Naive thymus-derived CD4-positive, alpha-beta T cell (primary cell): Measurements from ENCODE around the gene TMEM120B. TPM values are rescaled to one million over a fixed set of nuclear protein-coding genes. Genes with fewer than 3 reads are reported as not detected.
A peak's percentile ranks its signal among the peaks of the same experiment; 100 is the strongest.
"Not testable (repeated sequence)": the region's sequence is repeated elsewhere in the genome, so short reads cannot be mapped to it uniquely, and the experiment has no call there.

Experiments used
- ATAC-seq: fragments of 150-1000 bp; cut with Tn5 transposase; 2 replicates; pipeline ENCODE4 v1.10.0; 2021; ENCODE audit warnings: mild to moderate bottlenecking, moderate library complexity
- CTCF ChIA-PET: fragments of 350-600 bp; sonication (Branson Sonifier 250); formaldehyde crosslinking; loops from one replicate; lab custom pipeline; 2021; ENCODE audit warnings: antibody characterized with exemption; lab: Charles Lee
- POLR2A ChIA-PET: fragments of 350-600 bp; sonication (Branson Sonifier 250); formaldehyde crosslinking; loops from one replicate; lab custom pipeline; 2021; ENCODE audit warnings: antibody characterized with exemption, inconsistent platforms; lab: Charles Lee
- DNase-seq, 9 donors: peaks; one replicate each; pipeline versions ENCODE4 v3.0.0 to v3.0.0-alpha.2; 2020 to 2022; ENCODE audit warnings: mixed read lengths in 1 of 9
- H3K27ac ChIP-seq: one replicate; pipeline ENCODE4 v1.7.0; 2013; ENCODE audit warnings: mild to moderate bottlenecking, low read depth, low read length, moderate library complexity
- H3K27me3 ChIP-seq, 2 donors: one replicate each; pipeline ENCODE4 v1.7.0; 2013; ENCODE audit warnings: low read length in 2 of 2, mild to moderate bottlenecking in 2 of 2, moderate library complexity in 2 of 2; ENCODE audit not compliant: control insufficient read depth in 2 of 2, insufficient read depth in 2 of 2
- H3K36me3 ChIP-seq, 3 experiments: 1 replicate in 2 of 3; 2 replicates in 1 of 3; pipeline ENCODE4 v1.7.0; 2013; ENCODE audit warnings: low read length in 3 of 3, mild to moderate bottlenecking in 3 of 3, moderate library complexity in 1 of 3; ENCODE audit not compliant: insufficient read depth in 3 of 3, control insufficient read depth in 2 of 3
- H3K4me1 ChIP-seq, 2 donors: one replicate each; pipeline ENCODE4 v1.7.0; 2013; ENCODE audit warnings: low read length in 2 of 2, mild to moderate bottlenecking in 2 of 2, moderate library complexity in 1 of 2; ENCODE audit not compliant: control insufficient read depth in 2 of 2, insufficient read depth in 2 of 2
- H3K4me3 ChIP-seq: 2 replicates; pipeline ENCODE4 v1.7.0; 2013; ENCODE audit warnings: mild to moderate bottlenecking, low read length
- H3K9me3 ChIP-seq, 3 experiments: 1 replicate in 2 of 3; 2 replicates in 1 of 3; pipeline ENCODE4 v1.7.0; 2013; ENCODE audit warnings: low read length in 3 of 3; ENCODE audit not compliant: control insufficient read depth in 2 of 3
- H3K27ac Mint-ChIP-seq, 9 donors: one replicate each; pipeline ENCODE4 v1.8.0; 2020 to 2022; ENCODE audit warnings: mixed read lengths in 9 of 9, mild to moderate bottlenecking in 8 of 9, moderate library complexity in 5 of 9, inconsistent platforms in 2 of 9
- H3K27me3 Mint-ChIP-seq, 5 donors: one replicate each; pipeline ENCODE4 v1.8.0; 2021 to 2022; ENCODE audit warnings: mixed read lengths in 5 of 5, mild to moderate bottlenecking in 1 of 5
- H3K36me3 Mint-ChIP-seq, 5 donors: one replicate each; pipeline ENCODE4 v1.8.0; 2020 to 2022; ENCODE audit warnings: mixed read lengths in 5 of 5, mild to moderate bottlenecking in 3 of 5, inconsistent platforms in 1 of 5
- H3K4me1 Mint-ChIP-seq, 7 donors: one replicate each; pipeline ENCODE4 v1.8.0; 2020 to 2022; ENCODE audit warnings: mixed read lengths in 7 of 7, mild to moderate bottlenecking in 3 of 7, inconsistent platforms in 1 of 7
- H3K4me3 Mint-ChIP-seq, 10 donors: one replicate each; pipeline ENCODE4 v1.8.0; 2020 to 2022; ENCODE audit warnings: mild to moderate bottlenecking in 10 of 10, mixed read lengths in 10 of 10, moderate library complexity in 6 of 10, inconsistent platforms in 2 of 10
- H3K9me3 Mint-ChIP-seq, 11 donors: one replicate each; pipeline ENCODE4 v1.8.0; 2020 to 2022; ENCODE audit warnings: mixed read lengths in 11 of 11, mild to moderate bottlenecking in 4 of 11, inconsistent platforms in 1 of 11, moderate library complexity in 1 of 11
- intact Hi-C, 2 donors: fragments of 100-400 bp; cut with micrococcal nuclease; formaldehyde crosslinking; loops; one replicate each; pipeline ENCODE4 v1.15.1; 2023
- polyA plus RNA-seq, 2 donors: library from polyadenylated mRNA; unstranded; fragments of 300-500 nt; fragmentation: Illumina TruSeq; gene quantifications; one replicate each; pipeline ENCODE4 v1.2.3, GENCODE V29; 2021
- total RNA-seq, 6 experiments: library from RNA in 5 of 6; stranded (reverse) in 5 of 6; gene quantifications; 1 replicate in 5 of 6; 2 replicates in 1 of 6; pipeline ENCODE4 v1.2.3 and lab custom pipeline; 2021 to 2026

Gene TMEM120B
- total and polyA plus RNA-seq, 7 experiments from 2014 or later: 1.3 to 14.3 (median 8.9) TPM

DNA sequence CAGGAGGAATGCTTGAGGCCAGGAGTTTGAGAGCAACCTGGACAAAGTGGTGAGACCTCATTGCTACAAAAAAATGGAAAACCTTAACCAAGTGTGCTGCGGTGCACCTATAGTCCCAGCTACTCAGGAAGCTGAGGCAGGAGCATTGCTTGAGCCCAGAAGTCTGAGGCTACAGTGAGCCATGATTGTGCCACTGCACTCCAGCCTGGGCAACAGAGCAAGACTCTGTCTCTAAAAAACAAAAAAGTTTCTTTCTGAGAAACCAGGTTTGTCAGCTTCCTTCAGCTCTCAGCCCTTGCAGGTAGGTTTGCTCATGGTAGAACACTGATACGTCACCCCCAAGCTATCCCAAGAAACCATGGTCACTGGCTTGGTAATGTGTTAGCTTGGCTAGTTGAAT, 23.1 kb upstream of the TMEM120B start:
- H3K4me3 Mint-ChIP-seq: no peak overlapping the region
- H3K27me3 ChIP-seq: no peaks in the 10 kb centered on the region
- ChIA-PET POLR2A (interaction anchor here (1.5 kb wide), 1 partner anchor 97 kb away, joined by 4 read pairs; no protein-coding TSS in a partner anchor), CTCF (interaction anchor here (0.7 to 1.9 kb wide), 4 partner anchors 12 to 123 kb away, joined by 3 to 6 read pairs (median 4); partner anchors contain the start of gene RHOF)
- H3K9me3 Mint-ChIP-seq: peaks cover 0 to 2% (median 0%) of the 10 kb centered on the region in 11 donors
- H3K4me1 Mint-ChIP-seq: peaks cover 0 to 16% (median 10%) of the 10 kb centered on the region in 7 donors
- H3K4me1 ChIP-seq: peaks cover 0 to 4% of the 10 kb centered on the region in 2 donors
- ATAC-seq (no peak), DNase-seq (no peak)
- intact Hi-C loops: loop anchor here in 1 of 2 donors (5.0 kb wide), 1 partner anchor 198 kb away; the partner anchor contains the start of gene PSMD9
- peak overlapping the region in 5 of 9 donors; percentile 8 to 36 (median 21) for H3K27ac Mint-ChIP-seq
- H3K27me3 Mint-ChIP-seq: peaks cover 0 to 6% (median 0%) of the 10 kb centered on the region in 5 donors
- H3K27ac ChIP-seq: no peak overlapping the region
- H3K9me3 ChIP-seq: no peaks in the 10 kb centered on the region
- no peaks in the 10 kb centered on the region for H3K36me3 ChIP-seq
- H3K4me3 ChIP-seq: no peak overlapping the region
- no peaks in the 10 kb centered on the region for H3K36me3 Mint-ChIP-seq

DNA sequence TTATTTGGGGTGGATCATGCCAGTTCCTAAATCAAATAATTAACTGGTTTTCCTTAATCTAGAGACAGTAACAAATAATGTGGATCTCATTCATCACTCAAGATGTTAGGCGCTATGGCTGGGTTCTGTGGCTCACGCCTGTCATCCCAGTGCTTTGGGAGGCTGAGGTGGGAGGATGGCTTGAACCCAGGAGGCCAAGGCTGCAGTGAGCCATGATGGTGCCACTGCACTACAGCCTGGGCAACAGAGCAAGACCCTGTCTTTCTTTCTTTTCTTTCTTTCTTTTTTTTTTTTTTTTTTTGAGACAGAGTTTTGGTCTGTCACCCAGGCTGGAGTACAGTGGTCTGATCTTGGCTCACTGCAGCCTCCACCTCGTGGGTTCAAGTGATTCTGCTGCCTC, 19.8 kb upstream of the TMEM120B start:
- H3K36me3 ChIP-seq, DNase-seq, POLR2A ChIA-PET, H3K9me3 ChIP-seq, H3K4me1 ChIP-seq, ATAC-seq, H3K36me3 Mint-ChIP-seq, intact Hi-C loops, H3K27me3 ChIP-seq, H3K27ac ChIP-seq, H3K9me3 Mint-ChIP-seq, H3K4me3 ChIP-seq, H3K27me3 Mint-ChIP-seq, H3K27ac Mint-ChIP-seq, H3K4me3 Mint-ChIP-seq: not testable (repeated sequence)
- CTCF ChIA-PET: interaction anchor here (7.0 kb wide), 1 partner anchor 103 kb away, joined by 57 read pairs; the partner anchor contains the start of gene RHOF
- H3K4me1 Mint-ChIP-seq: peaks cover 0 to 14% (median 0%) of the 10 kb centered on the region in 7 donors

DNA sequence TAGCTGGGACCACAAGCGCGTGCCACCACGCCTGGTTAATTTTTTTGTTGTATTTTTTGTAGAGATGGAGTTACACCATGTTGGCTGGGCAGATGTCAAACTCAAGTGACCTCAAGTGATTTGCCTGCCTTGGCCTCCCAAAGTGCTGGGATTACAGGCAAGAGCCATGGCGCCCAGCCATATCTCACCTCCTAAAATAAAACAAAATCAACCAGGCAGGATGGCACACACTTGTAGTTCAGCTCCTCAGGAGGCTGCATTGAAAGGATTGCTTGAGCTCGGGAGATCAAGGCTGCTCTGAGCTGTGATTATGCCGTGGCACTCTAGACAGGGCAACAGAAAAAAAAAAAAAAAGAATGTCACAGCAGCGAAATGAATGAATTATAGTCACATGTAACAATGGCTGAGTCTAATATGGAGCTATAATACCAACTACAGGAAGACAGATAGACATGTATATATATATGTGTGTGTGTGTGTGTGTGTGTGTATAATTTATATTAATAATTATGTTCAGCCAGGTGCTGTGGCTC, 19.3 kb upstream of the TMEM120B start:
- Mint-ChIP-seq H3K27ac (no peak overlapping the region), H3K4me1 (peaks cover 0 to 14% (median 0%) of the 10 kb centered on the region in 7 donors), H3K9me3 (no peaks in the 10 kb centered on the region), H3K27me3 (peaks cover 0 to 4% (median 0%) of the 10 kb centered on the region in 5 donors), H3K4me3 (no peak overlapping the region), H3K36me3 (no peaks in the 10 kb centered on the region)
- POLR2A ChIA-PET: interaction anchor here (1.6 kb wide), 1 partner anchor 101 kb away, joined by 5 read pairs; the partner anchor contains the start of gene RHOF
- Histone ChIP-seq H3K36me3 (no peaks in the 10 kb centered on the region), H3K9me3 (no peaks in the 10 kb centered on the region), H3K4me3 (no peak overlapping the region), H3K4me1 (no peaks in the 10 kb centered on the region), H3K27me3 (no peaks in the 10 kb centered on the region), H3K27ac (no peak overlapping the region)
- DNase-seq (no peak), ATAC-seq (no peak)
- intact Hi-C loops: no loop called here
- CTCF ChIA-PET: interaction anchor here (1.0 to 7.0 kb wide), 2 partner anchors 102 to 215 kb away, joined by 3 to 57 read pairs; partner anchors contain the start of gene RHOF

DNA sequence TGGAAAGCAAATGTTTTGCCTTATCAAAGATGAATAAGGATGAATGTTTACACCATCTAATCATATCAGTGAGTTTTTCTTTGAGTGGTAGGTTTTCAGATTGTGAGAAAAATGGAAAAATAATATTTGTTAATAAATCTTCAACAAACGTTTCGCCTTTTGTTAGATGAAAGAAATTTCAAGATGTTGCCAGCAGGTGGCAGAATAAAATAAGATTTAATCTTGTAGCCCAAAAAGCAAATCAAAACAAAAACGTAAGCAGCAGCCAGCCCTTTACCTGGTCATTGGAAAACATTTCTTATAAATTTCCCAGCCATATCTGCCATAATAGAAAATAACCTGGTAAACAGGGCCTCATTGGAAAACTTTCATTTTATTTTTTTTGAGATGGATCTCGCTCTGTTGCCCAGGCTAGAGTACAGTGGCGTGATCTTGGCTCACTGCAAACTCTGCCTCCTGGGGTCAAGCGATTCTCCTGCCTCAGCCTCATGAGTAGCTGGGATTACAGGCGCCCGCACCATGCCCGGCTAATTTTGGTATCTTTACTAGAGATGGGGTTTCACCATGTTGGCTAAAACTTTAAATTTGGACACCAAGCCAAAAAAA, 15.4 kb upstream of the TMEM120B start:
- intact Hi-C loops: loop anchor here (1.0 to 2.0 kb wide), 6 partner anchors 16 to 191 kb away; partner anchors contain the start of genes PSMD9 (in 1 of the 2) and TMEM120B (in 1 of the 2)
- Histone ChIP-seq H3K36me3 (no peaks in the 10 kb centered on the region), H3K9me3 (no peaks in the 10 kb centered on the region), H3K27me3 (no peaks in the 10 kb centered on the region), H3K4me3 (no peak overlapping the region), H3K27ac (no peak overlapping the region), H3K4me1 (no peaks in the 10 kb centered on the region)
- H3K9me3 Mint-ChIP-seq: no peaks in the 10 kb centered on the region
- ChIA-PET POLR2A (interaction anchor here (0.6 to 0.7 kb wide), 3 partner anchors 90 to 164 kb away, joined by 3 read pairs; no protein-coding TSS in a partner anchor), CTCF (interaction anchor here (0.9 to 7.0 kb wide), 8 partner anchors 11 to 197 kb away, joined by 3 to 57 read pairs (median 4); partner anchors contain the start of genes RHOF and TMEM120B)
- DNase-seq (peak in 7 of 9 donors; percentile 37 to 72 (median 63)), ATAC-seq (no peak)
- H3K27ac Mint-ChIP-seq: peak overlapping the region in 4 of 9 donors; percentile 5 to 41 (median 28)
- no peak overlapping the region for H3K4me3 Mint-ChIP-seq
- H3K27me3 Mint-ChIP-seq: peaks cover 0 to 7% (median 0%) of the 10 kb centered on the region in 5 donors
- no peaks in the 10 kb centered on the region for H3K36me3 Mint-ChIP-seq
- peaks cover 0 to 5% (median 0%) of the 10 kb centered on the region in 7 donors for H3K4me1 Mint-ChIP-seq

DNA sequence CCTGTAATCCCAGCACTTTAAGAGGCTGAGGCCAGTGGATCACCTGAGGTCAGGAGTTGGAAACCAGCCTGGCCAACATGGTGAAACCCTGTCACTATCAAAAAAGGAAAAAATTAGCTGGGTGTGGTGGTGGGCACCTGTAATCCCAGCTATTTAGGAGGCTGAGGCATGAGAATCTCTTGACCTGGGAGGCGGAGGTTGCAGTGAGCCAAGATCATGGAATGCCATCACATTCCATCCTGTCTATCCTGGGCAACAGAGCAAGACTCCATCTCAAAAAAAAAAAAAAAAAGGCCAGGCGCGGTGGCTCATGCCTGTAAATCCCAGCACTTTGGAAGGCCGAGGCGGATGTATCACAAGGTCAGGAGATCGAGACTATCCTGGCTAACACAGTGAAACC, 14.7 kb upstream of the TMEM120B start:
- H3K4me3 Mint-ChIP-seq, H3K36me3 Mint-ChIP-seq, H3K9me3 Mint-ChIP-seq, H3K36me3 ChIP-seq, DNase-seq, H3K27ac ChIP-seq, H3K4me3 ChIP-seq, H3K27me3 ChIP-seq, H3K27ac Mint-ChIP-seq, H3K27me3 Mint-ChIP-seq, H3K9me3 ChIP-seq, H3K4me1 ChIP-seq, H3K4me1 Mint-ChIP-seq, ATAC-seq: not testable (repeated sequence)
- CTCF ChIA-PET: interaction anchor here (0.6 to 7.0 kb wide), 9 partner anchors 11 to 405 kb away, joined by 3 to 57 read pairs (median 3); partner anchors contain the start of genes RHOF and TMEM120B
- POLR2A ChIA-PET: interaction anchor here (0.6 to 1.1 kb wide), 4 partner anchors 18 to 144 kb away, joined by 3 read pairs; no protein-coding TSS in a partner anchor
- intact Hi-C loops: loop anchor here (1.0 to 2.0 kb wide), 6 partner anchors 15 to 190 kb away; partner anchors contain the start of genes PSMD9 (in 1 of the 2) and TMEM120B (in 1 of the 2)

DNA sequence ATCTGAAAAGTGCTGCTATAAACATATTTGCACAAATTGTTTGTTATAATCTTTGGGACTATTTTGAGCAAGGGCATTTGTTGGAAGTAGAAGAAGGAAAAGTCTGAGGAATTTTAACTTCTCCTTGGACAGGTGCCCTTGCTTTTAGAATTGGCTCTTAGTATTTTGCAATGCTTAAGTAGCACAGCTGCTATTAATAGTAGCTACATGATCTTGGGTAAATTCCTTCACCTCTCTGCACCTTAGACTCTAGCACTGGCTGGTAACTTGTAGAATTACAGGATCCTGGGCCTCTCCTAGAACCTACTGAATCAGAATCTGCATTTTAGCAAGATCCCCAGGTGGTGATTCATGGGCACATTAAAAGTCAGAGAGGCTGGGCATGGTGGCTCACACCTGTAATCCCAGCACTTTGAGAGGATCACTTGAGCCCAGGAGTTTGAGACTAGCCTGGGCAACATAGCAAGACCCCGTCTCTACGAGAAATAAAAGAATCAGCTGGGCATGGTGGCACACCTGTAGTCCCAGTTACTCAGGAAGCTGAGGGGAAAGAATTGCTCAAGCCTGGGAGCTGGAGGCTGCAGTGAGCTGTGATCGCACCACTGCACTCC, 10.8 kb upstream of the TMEM120B start:
- Histone ChIP-seq H3K4me1 (no peaks in the 10 kb centered on the region), H3K4me3 (no peak overlapping the region), H3K27ac (no peak overlapping the region), H3K27me3 (no peaks in the 10 kb centered on the region), H3K9me3 (no peaks in the 10 kb centered on the region), H3K36me3 (no peaks in the 10 kb centered on the region)
- Mint-ChIP-seq H3K9me3 (peaks cover 0 to 5% (median 0%) of the 10 kb centered on the region in 11 donors), H3K27me3 (peaks cover 0 to 18% (median 0%) of the 10 kb centered on the region in 5 donors), H3K36me3 (no peaks in the 10 kb centered on the region), H3K4me1 (peaks cover 0 to 5% (median 2%) of the 10 kb centered on the region in 7 donors), H3K4me3 (no peak overlapping the region), H3K27ac (no peak overlapping the region)
- POLR2A ChIA-PET: interaction anchor here (0.7 kb wide), 1 partner anchor 92 kb away, joined by 3 read pairs; no protein-coding TSS in a partner anchor
- CTCF ChIA-PET: interaction anchor here (0.7 to 4.3 kb wide), 9 partner anchors 10 to 110 kb away, joined by 3 to 17 read pairs (median 5); partner anchors contain the start of genes RHOF and TMEM120B
- DNase-seq: no peak
- intact Hi-C loops: no loop called here
- no peak for ATAC-seq
